Measurements from ENCODE around the gene STIM2. TPM values are rescaled to one million over a fixed set of nuclear protein-coding genes. Genes with fewer than 3 reads are reported as not detected.

The STIM2 gene
- total and polyA plus RNA-seq, 2 of the 4 experiments (the other 2 are of a cell fraction): 16.1 to 27.6 TPM

GRCh38 chr4:27010334-27010940 lies 149.8 kb downstream of the STIM2 start:
- Histone ChIP-seq H2AK9ac (replicated peaks; ENCODE audit: low read depth, low read length, poor library complexity) (no peak overlapping the region), H3K14ac (replicated peaks; ENCODE audit: low read depth, low read length) (no peak overlapping the region), H3K4ac (ENCODE audit: low read depth, low read length) (0 out of 2 replicates have a peak overlapping the region, but pooled peaks have one; percentile 28), H3K9me3 (ENCODE audit: control insufficient read depth, insufficient read depth, low read length) (no peaks in the 10 kb centered on the region), H2BK20ac (ENCODE audit: low read depth, low read length) (no peak overlapping the region), H4K8ac (ENCODE audit: low read depth in 2 of 2, low read length in 2 of 2) (peak overlapping the region in 1 of 2 experiments; percentile 50; a peak in 1 of 4 replicates), H3K23ac (ENCODE audit: low read depth, low read length) (no peak overlapping the region), H3K4me3 (ENCODE audit: insufficient read depth, low read depth, low read length) (no peak overlapping the region), H2BK5ac (ENCODE audit: low read depth, low read length, poor library complexity, severe bottlenecking) (no peak overlapping the region), H2BK15ac (ENCODE audit: low read depth, low read length) (no peak overlapping the region), H3K79me1 (ENCODE audit: low read depth in 1 of 2, low read length in 2 of 2) (no peaks in the 10 kb centered on the region), H3K9me1 (ENCODE audit: insufficient read depth, low read length) (no peaks in the 10 kb centered on the region), H2AK5ac (ENCODE audit: low read depth, low read length) (no peak overlapping the region), H2AFZ (replicated peaks; ENCODE audit: low read length, poor library complexity) (no peak overlapping the region), H3K4me1 (ENCODE audit: control insufficient read depth, insufficient read depth, low read length) (peaks cover 10% of the 10 kb centered on the region), H4K20me1 (ENCODE audit: insufficient read depth, low read length) (no peaks in the 10 kb centered on the region; the same call in 1 of the 2 replicates), H3K4me2 (ENCODE audit: low read depth, low read length) (no peak overlapping the region), H3K27me3 (ENCODE audit: control insufficient read depth, insufficient read depth, low read length) (no peaks in the 10 kb centered on the region), H3K36me3 (ENCODE audit: control insufficient read depth, insufficient read depth, low read length) (peaks cover 2% of the 10 kb centered on the region; the same call in 1 of the 2 replicates), H4K5ac (ENCODE audit: low read depth, low read length) (no peak overlapping the region), H2BK120ac (ENCODE audit: low read depth, low read length) (no peak overlapping the region), H4K91ac (ENCODE audit: insufficient read depth, low read depth, low read length) (peak overlapping the region; percentile 36; the same call in 1 of the 2 replicates), H3K27ac (ENCODE audit: insufficient read depth, low read length) (peak overlapping the region; percentile 48; the same call in 1 of the 2 replicates), H3K9ac (ENCODE audit: low read depth, low read length) (no peak overlapping the region), H3K18ac (ENCODE audit: low read depth, low read length) (no peak overlapping the region), H3K56ac (ENCODE audit: extremely low read depth, insufficient read depth, low read length) (no peak overlapping the region)
- ChIA-PET CTCF (interaction anchor here (1.0 to 1.6 kb wide), 2 partner anchors 281 to 680 kb away, joined by 3 to 5 read pairs; no protein-coding TSS in a partner anchor), POLR2A (ENCODE audit: unreplicated experiment) (interaction anchor here (0.5 kb wide), 2 partner anchors 153 to 234 kb away, joined by 3 read pairs; no protein-coding TSS in a partner anchor)
- in situ Hi-C loops (cut with MboI; ENCODE audit: low sequenced_read_pairs) (loop anchor here (25.0 kb wide), 5 partner anchors 273 to 1023 kb away; no protein-coding TSS in a partner anchor), dilution Hi-C loops (cut with HindIII; ENCODE audit: low sequenced_read_pairs, unreplicated experiment) (no loop called here), intact Hi-C loops (cut with micrococcal nuclease) (loop anchor here (1.0 to 5.0 kb wide), 5 partner anchors 150 to 600 kb away; partner anchors contain the start of gene STIM2)
- TF ChIP-seq SMC3 (IDR thresholded peaks at IDR 0.05; ENCODE audit: low read depth, low read length): peak; percentile 77
- TF ChIP-seq, protein P1, sequence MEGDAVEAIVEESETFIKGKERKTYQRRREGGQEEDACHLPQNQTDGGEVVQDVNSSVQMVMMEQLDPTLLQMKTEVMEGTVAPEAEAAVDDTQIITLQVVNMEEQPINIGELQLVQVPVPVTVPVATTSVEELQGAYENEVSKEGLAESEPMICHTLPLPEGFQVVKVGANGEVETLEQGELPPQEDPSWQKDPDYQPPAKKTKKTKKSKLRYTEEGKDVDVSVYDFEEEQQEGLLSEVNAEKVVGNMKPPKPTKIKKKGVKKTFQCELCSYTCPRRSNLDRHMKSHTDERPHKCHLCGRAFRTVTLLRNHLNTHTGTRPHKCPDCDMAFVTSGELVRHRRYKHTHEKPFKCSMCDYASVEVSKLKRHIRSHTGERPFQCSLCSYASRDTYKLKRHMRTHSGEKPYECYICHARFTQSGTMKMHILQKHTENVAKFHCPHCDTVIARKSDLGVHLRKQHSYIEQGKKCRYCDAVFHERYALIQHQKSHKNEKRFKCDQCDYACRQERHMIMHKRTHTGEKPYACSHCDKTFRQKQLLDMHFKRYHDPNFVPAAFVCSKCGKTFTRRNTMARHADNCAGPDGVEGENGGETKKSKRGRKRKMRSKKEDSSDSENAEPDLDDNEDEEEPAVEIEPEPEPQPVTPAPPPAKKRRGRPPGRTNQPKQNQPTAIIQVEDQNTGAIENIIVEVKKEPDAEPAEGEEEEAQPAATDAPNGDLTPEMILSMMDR (conservative IDR thresholded peaks at IDR 0.05; ENCODE audit: low read depth, low read length): peak; percentile 82
- no peak for TF ChIP-seq NFE2L2 (IDR thresholded peaks at IDR 0.05; ENCODE audit: low read depth, low read length)
- peak; percentile 87 for TF ChIP-seq RAD21 (IDR thresholded peaks at IDR 0.05; ENCODE audit: low read length)
- TF ChIP-seq BHLHE40 (IDR thresholded peaks at IDR 0.05; ENCODE audit: low read depth, low read length): no peak
- no CpG with 5 or more reads among the region's 6 CpGs for WGBS, 2 experiments (ENCODE audit: extremely low coverage in 2 of 2, insufficient read length in 1 of 2)
- BruUV-seq (replicated peaks): no TSS peak
- DNase-seq: peak; percentile 75
- peak; percentile 72 for ATAC-seq (ENCODE audit: low read depth)
